IgD-negative memory B cell (primary cell): Measurements from ENCODE around the gene GDI1. TPM values are rescaled to one million over a fixed set of nuclear protein-coding genes. Genes with fewer than 3 reads are reported as not detected.
A peak's percentile ranks its signal among the peaks of the same experiment; 100 is the strongest.

Experiments
- H3K27ac Mint-ChIP-seq, 3 donors: one replicate each; pipeline ENCODE4 v1.8.0; 2020 to 2022; ENCODE audit warnings: mild to moderate bottlenecking in 3 of 3, mixed read lengths in 3 of 3, moderate library complexity in 1 of 3
- H3K27me3 Mint-ChIP-seq: one replicate; pipeline ENCODE4 v1.8.0; 2021; ENCODE audit warnings: mixed read lengths
- H3K36me3 Mint-ChIP-seq: one replicate; pipeline ENCODE4 v1.8.0; 2020; ENCODE audit warnings: mild to moderate bottlenecking, mixed read lengths
- H3K4me1 Mint-ChIP-seq, 3 donors: one replicate each; pipeline ENCODE4 v1.8.0; 2020 to 2022; ENCODE audit warnings: mixed read lengths in 3 of 3, mild to moderate bottlenecking in 1 of 3
- H3K4me3 Mint-ChIP-seq, 4 donors: one replicate each; pipeline ENCODE4 v1.8.0; 2020 to 2022; ENCODE audit warnings: mild to moderate bottlenecking in 4 of 4, mixed read lengths in 4 of 4, moderate library complexity in 3 of 4
- H3K9me3 Mint-ChIP-seq, 3 donors: one replicate each; pipeline ENCODE4 v1.8.0; 2020 to 2021; ENCODE audit warnings: mixed read lengths in 3 of 3, mild to moderate bottlenecking in 1 of 3
- polyA plus RNA-seq: library from polyadenylated mRNA; unstranded; fragments of 300-500 nt; fragmentation: Illumina TruSeq; gene quantifications from one replicate; pipeline ENCODE4 v1.2.3, GENCODE V29; 2021

The GDI1 gene
- polyA plus RNA-seq, 1 donor from 2014 or later = 38.1 TPM

- Mint-ChIP-seq H3K9me3 (no peaks in the 10 kb centered on the region), H3K36me3 (no peaks in the 10 kb centered on the region), H3K27me3 (peaks cover 1% of the 10 kb centered on the region), H3K4me1 (peaks cover 0 to 20% (median 14%) of the 10 kb centered on the region in 3 donors), H3K4me3 (peak overlapping the region; percentile 54 to 77 (median 72)), H3K27ac (peak overlapping the region in 1 of 3 donors; percentile 18)
Observed at GRCh38 chrX:154485150-154486051, 48.4 kb downstream of the GDI1 start.

- Mint-ChIP-seq H3K4me3 (peak overlapping the region in 2 of 4 donors; percentile 17 to 68), H3K27me3 (peaks cover 1% of the 10 kb centered on the region), H3K9me3 (no peaks in the 10 kb centered on the region), H3K4me1 (peaks cover 4 to 20% (median 14%) of the 10 kb centered on the region in 3 donors), H3K27ac (no peak overlapping the region), H3K36me3 (no peaks in the 10 kb centered on the region)
Observed at GRCh38 chrX:154486052-154486395, 49.1 kb downstream of the GDI1 start.

- H3K36me3 Mint-ChIP-seq = no peaks in the 10 kb centered on the region
- peak within 1 kb of the TSS; percentile 79 to 92 (median 91) for H3K27ac Mint-ChIP-seq
Observed at GRCh38 chrX:154486396-154487207, 49.6 kb downstream of the GDI1 start, which contains the start of gene UBL4A. Gene UBL4A, minus strand, starts transcription at chrX:154486615. Its CDS starts 31 bp downstream, at chrX:154486584.

GRCh38 chrX:154487518-154488290 lies 50.8 kb downstream of the GDI1 start:
- Mint-ChIP-seq H3K27me3 (peaks cover 1% of the 10 kb centered on the region), H3K4me3 (peak overlapping the region; percentile 8 to 91 (median 78)), H3K36me3 (no peaks in the 10 kb centered on the region), H3K27ac (peak overlapping the region in 2 of 3 donors; percentile 32 to 91), H3K9me3 (no peaks in the 10 kb centered on the region), H3K4me1 (peaks cover 5 to 12% (median 9%) of the 10 kb centered on the region in 3 donors)

More at GRCh38 chrX:154486396-154487207, 49.6 kb downstream of the GDI1 start, which contains the start of gene UBL4A:
- H3K27me3 Mint-ChIP-seq = peaks cover 1% of the 10 kb centered on the region
- H3K4me3 Mint-ChIP-seq = peak within 1 kb of the TSS; percentile 77 to 92 (median 82)
- no peaks in the 10 kb centered on the region for H3K9me3 Mint-ChIP-seq
- H3K4me1 Mint-ChIP-seq = peaks cover 5 to 18% (median 12%) of the 10 kb centered on the region in 3 donors

- H3K27me3 Mint-ChIP-seq = peaks cover 1% of the 10 kb centered on the region
- H3K4me3 Mint-ChIP-seq = peak overlapping the region in 2 of 4 donors; percentile 43 to 96
Observed at GRCh38 chrX:154488336-154489075, 51.6 kb downstream of the GDI1 start.

GRCh38 chrX:154489182-154489581 lies 52.2 kb downstream of the GDI1 start:
- Mint-ChIP-seq H3K4me3 (peak overlapping the region; percentile 87 to 96 (median 94)), H3K4me1 (peaks cover 5 to 12% (median 9%) of the 10 kb centered on the region in 3 donors), H3K27ac (peak overlapping the region in 2 of 3 donors; percentile 58 to 87), H3K36me3 (no peaks in the 10 kb centered on the region), H3K9me3 (no peaks in the 10 kb centered on the region), H3K27me3 (peaks cover 1% of the 10 kb centered on the region)

More at GRCh38 chrX:154488336-154489075, 51.6 kb downstream of the GDI1 start:
- Mint-ChIP-seq H3K27ac (peak overlapping the region in 1 of 3 donors; percentile 87), H3K36me3 (no peaks in the 10 kb centered on the region), H3K4me1 (peaks cover 5 to 12% (median 9%) of the 10 kb centered on the region in 3 donors), H3K9me3 (no peaks in the 10 kb centered on the region)

- H3K9me3 Mint-ChIP-seq = no peaks in the 10 kb centered on the region
- peaks cover 5 to 12% (median 9%) of the 10 kb centered on the region in 3 donors for H3K4me1 Mint-ChIP-seq
- H3K36me3 Mint-ChIP-seq = no peaks in the 10 kb centered on the region
Observed at GRCh38 chrX:154490021-154490413, 53.1 kb downstream of the GDI1 start.

GRCh38 chrX:154490414-154491083 lies 53.6 kb downstream of the GDI1 start, which contains the start of gene SLC10A3:
Gene SLC10A3, minus strand, starts transcription at chrX:154490629. Its CDS starts 1,689 bp downstream, at chrX:154488940.
- peaks cover 1% of the 10 kb centered on the region for H3K27me3 Mint-ChIP-seq
- no peaks in the 10 kb centered on the region for H3K36me3 Mint-ChIP-seq
- no peaks in the 10 kb centered on the region for H3K9me3 Mint-ChIP-seq
- H3K4me3 Mint-ChIP-seq = peak within 1 kb of the TSS; percentile 88 to 97 (median 96)
- H3K27ac Mint-ChIP-seq = peak within 1 kb of the TSS; percentile 96 to 97 (median 96)
- H3K4me1 Mint-ChIP-seq = peaks cover 5 to 12% (median 9%) of the 10 kb centered on the region in 3 donors

More at GRCh38 chrX:154490021-154490413, 53.1 kb downstream of the GDI1 start:
- H3K27me3 Mint-ChIP-seq = peaks cover 1% of the 10 kb centered on the region
- peak overlapping the region; percentile 87 to 96 (median 94) for H3K4me3 Mint-ChIP-seq
- peak overlapping the region; percentile 58 to 91 (median 87) for H3K27ac Mint-ChIP-seq

Other genes starting within 250 kb of the GDI1 start
- not detected for gene OPN1MW2, start 217.4 kb upstream of the GDI1 start, polyA plus RNA-seq
- not detected for gene OPN1MW3, start 179.6 kb upstream of the GDI1 start, polyA plus RNA-seq
- gene TEX28, start 142.0 kb upstream of the GDI1 start, polyA plus RNA-seq = not detected
- gene TKTL1, start 141.4 kb upstream of the GDI1 start, polyA plus RNA-seq = 5.5 TPM
- gene FLNA, start 62.5 kb upstream of the GDI1 start, polyA plus RNA-seq = 396 TPM
- 32.4 TPM for gene EMD, start 57.9 kb upstream of the GDI1 start, polyA plus RNA-seq
- 5,716 TPM for gene RPL10, start 38.8 kb upstream of the GDI1 start, polyA plus RNA-seq
- 29.4 TPM for gene DNASE1L1, start 27.9 kb upstream of the GDI1 start, polyA plus RNA-seq
- gene TAFAZZIN, start 25.6 kb upstream of the GDI1 start, polyA plus RNA-seq = 51.3 TPM
- gene ATP6AP1, start 8.5 kb upstream of the GDI1 start, polyA plus RNA-seq = 93.9 TPM
- gene FAM50A, start 7.0 kb downstream of the GDI1 start, polyA plus RNA-seq = 31.3 TPM
- gene PLXNA3, start 21.1 kb downstream of the GDI1 start, polyA plus RNA-seq = 2.7 TPM
- gene LAGE3, start 42.1 kb downstream of the GDI1 start, polyA plus RNA-seq = 51.7 TPM
- 41.4 TPM for gene UBL4A, start 49.5 kb downstream of the GDI1 start, polyA plus RNA-seq
- gene SLC10A3, start 53.5 kb downstream of the GDI1 start, polyA plus RNA-seq = 54.9 TPM
- gene FAM3A, start 79.1 kb downstream of the GDI1 start, polyA plus RNA-seq = 23.6 TPM
- gene G6PD, start 109.7 kb downstream of the GDI1 start, polyA plus RNA-seq = 4.8 TPM
- 37.3 TPM for gene IKBKG, start 110.5 kb downstream of the GDI1 start, polyA plus RNA-seq
- not detected for gene CTAG1A, start 148.0 kb downstream of the GDI1 start, polyA plus RNA-seq
- not detected for gene CTAG1B, start 182.1 kb downstream of the GDI1 start, polyA plus RNA-seq
- not detected for gene CTAG2, start 216.4 kb downstream of the GDI1 start, polyA plus RNA-seq